HEK293T (cell line): ENCODE data around the gene CFAP73.
A peak's percentile ranks its signal among the peaks of the same experiment; 100 is the strongest.

ENCODE experiments used
- CTCF ChIA-PET: fragments of 350-600 bp; formaldehyde crosslinking; extraction: SDS; loops from one replicate; lab custom pipeline; 2021; ENCODE audit warnings: antibody characterized with exemption, inconsistent platforms; lab: Yijun Ruan, JAX
- POLR2A ChIA-PET: fragments of 350-600 bp; formaldehyde crosslinking; extraction: SDS; loops from one replicate; lab custom pipeline; 2020; ENCODE audit warnings: antibody characterized with exemption, inconsistent platforms; lab: Yijun Ruan, JAX
- DNase-seq: peaks from one replicate; pipeline ENCODE4 v3.0.0; 2012; ENCODE audit warnings: mixed read lengths; ENCODE audit errors: extremely low spot score
- ARNT ChIP-seq: fragments of 450-650 bp; IDR thresholded peaks from 2 replicates; pipeline ENCODE4 v1.6.1; 2017; ENCODE audit warnings: mild to moderate bottlenecking
- BHLHE40 ChIP-seq: fragments of 450-650 bp; IDR thresholded peaks from 2 replicates; pipeline ENCODE4 v1.6.1; 2016; ENCODE audit warnings: mild to moderate bottlenecking, moderate library complexity, borderline replicate concordance
- CTBP1 ChIP-seq: fragments of 450-650 bp; IDR thresholded peaks from 2 replicates; pipeline ENCODE4 v1.6.1; 2016; ENCODE audit warnings: borderline replicate concordance
- ELF4 ChIP-seq: fragments of 450-650 bp; IDR thresholded peaks from 2 replicates; pipeline ENCODE4 v1.6.1; 2017; ENCODE audit warnings: antibody characterized with exemption
- FOXA1 ChIP-seq: fragments of 450-650 bp; IDR thresholded peaks from 2 replicates; pipeline ENCODE4 v1.6.1; 2016; ENCODE audit warnings: mild to moderate bottlenecking
- FOXK2 ChIP-seq: fragments of 450-650 bp; IDR thresholded peaks from 2 replicates; pipeline ENCODE4 v1.6.1; 2016; ENCODE audit warnings: mild to moderate bottlenecking
- FOXM1 ChIP-seq: fragments of 450-650 bp; IDR thresholded peaks from 2 replicates; pipeline ENCODE4 v1.6.1; 2017; ENCODE audit warnings: mild to moderate bottlenecking, borderline replicate concordance
- HDGF ChIP-seq: fragments of 450-650 bp; IDR thresholded peaks from 2 replicates; pipeline ENCODE4 v1.6.1; 2017; ENCODE audit warnings: antibody characterized with exemption, borderline replicate concordance
- L3MBTL2 ChIP-seq: fragments of 450-650 bp; conservative IDR thresholded peaks from 2 replicates; pipeline ENCODE4 v1.6.1; 2016; ENCODE audit warnings: mild to moderate bottlenecking
- LEF1 ChIP-seq: fragments of 450-650 bp; IDR thresholded peaks from 2 replicates; pipeline ENCODE4 v1.6.1; 2017; ENCODE audit warnings: mild to moderate bottlenecking, borderline replicate concordance
- NFRKB ChIP-seq: fragments of 450-650 bp; IDR thresholded peaks from 2 replicates; pipeline ENCODE4 v1.6.1; 2016; ENCODE audit warnings: mild to moderate bottlenecking, moderate library complexity
- SP1 ChIP-seq: fragments of 450-650 bp; IDR thresholded peaks from 2 replicates; pipeline ENCODE4 v1.6.1; 2017
- SUZ12 ChIP-seq: fragments of 450-650 bp; IDR thresholded peaks from 2 replicates; pipeline ENCODE4 v1.6.1; 2016; ENCODE audit warnings: mild to moderate bottlenecking
- TARDBP ChIP-seq: fragments of 450-650 bp; IDR thresholded peaks from 2 replicates; pipeline ENCODE4 v1.6.1; 2016
- ZNF384 ChIP-seq: fragments of 450-650 bp; IDR thresholded peaks from 2 replicates; pipeline ENCODE4 v1.6.1; 2016
- TF ChIP-seq, protein P1 (sequence below): fragments of 450-650 bp; IDR thresholded peaks from 2 replicates; pipeline ENCODE4 v1.6.1; 2016

The CFAP73 gene

DNA sequence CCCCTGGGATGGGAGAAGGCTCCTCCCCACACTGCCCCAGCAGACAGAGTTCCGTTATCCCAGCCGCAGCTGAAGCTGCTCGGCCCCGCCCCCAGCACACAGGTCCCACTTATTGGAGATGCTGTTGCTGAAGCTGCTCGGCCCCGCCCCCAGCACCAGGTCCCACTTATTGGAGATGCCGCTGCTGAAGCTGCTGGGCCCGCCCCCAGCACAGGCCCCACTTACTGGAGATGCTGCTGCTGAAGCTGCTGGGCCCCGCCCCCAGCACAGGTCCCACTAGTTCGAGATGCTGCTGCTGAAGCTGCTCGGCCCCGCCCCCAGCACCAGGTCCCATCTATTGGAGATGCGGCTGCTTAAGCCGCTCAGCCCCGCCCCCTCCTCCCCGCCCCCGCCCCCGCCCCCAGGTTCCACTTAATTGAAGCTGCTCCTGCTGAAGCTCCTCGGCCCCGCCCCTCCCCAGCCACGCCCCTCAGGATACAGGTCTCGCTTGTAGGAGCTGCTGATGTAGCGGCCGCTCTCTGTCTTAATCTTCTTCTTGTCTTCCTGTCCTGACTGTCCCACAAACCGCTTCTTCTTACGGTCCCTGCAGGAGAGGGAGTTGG lies 12.0 kb downstream of the CFAP73 start:
- ChIA-PET POLR2A (interaction anchor here (1.1 kb wide), 1 partner anchor 23 kb away, joined by 5 read pairs; the partner anchor contains the start of gene DDX54), CTCF (no interaction called here)
- TF ChIP-seq SUZ12 (no peak), SP1 (no peak), ZNF384 (no peak), ARNT (no peak), NFRKB (no peak), CTBP1 (no peak), L3MBTL2 (no peak), HDGF (no peak), BHLHE40 (no peak), LEF1 (no peak), FOXK2 (no peak), ELF4 (no peak)
- TF ChIP-seq, protein P1, sequence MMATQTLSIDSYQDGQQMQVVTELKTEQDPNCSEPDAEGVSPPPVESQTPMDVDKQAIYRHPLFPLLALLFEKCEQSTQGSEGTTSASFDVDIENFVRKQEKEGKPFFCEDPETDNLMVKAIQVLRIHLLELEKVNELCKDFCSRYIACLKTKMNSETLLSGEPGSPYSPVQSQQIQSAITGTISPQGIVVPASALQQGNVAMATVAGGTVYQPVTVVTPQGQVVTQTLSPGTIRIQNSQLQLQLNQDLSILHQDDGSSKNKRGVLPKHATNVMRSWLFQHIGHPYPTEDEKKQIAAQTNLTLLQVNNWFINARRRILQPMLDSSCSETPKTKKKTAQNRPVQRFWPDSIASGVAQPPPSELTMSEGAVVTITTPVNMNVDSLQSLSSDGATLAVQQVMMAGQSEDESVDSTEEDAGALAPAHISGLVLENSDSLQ, result no peak
- peak; percentile 76 for DNase-seq

DNA sequence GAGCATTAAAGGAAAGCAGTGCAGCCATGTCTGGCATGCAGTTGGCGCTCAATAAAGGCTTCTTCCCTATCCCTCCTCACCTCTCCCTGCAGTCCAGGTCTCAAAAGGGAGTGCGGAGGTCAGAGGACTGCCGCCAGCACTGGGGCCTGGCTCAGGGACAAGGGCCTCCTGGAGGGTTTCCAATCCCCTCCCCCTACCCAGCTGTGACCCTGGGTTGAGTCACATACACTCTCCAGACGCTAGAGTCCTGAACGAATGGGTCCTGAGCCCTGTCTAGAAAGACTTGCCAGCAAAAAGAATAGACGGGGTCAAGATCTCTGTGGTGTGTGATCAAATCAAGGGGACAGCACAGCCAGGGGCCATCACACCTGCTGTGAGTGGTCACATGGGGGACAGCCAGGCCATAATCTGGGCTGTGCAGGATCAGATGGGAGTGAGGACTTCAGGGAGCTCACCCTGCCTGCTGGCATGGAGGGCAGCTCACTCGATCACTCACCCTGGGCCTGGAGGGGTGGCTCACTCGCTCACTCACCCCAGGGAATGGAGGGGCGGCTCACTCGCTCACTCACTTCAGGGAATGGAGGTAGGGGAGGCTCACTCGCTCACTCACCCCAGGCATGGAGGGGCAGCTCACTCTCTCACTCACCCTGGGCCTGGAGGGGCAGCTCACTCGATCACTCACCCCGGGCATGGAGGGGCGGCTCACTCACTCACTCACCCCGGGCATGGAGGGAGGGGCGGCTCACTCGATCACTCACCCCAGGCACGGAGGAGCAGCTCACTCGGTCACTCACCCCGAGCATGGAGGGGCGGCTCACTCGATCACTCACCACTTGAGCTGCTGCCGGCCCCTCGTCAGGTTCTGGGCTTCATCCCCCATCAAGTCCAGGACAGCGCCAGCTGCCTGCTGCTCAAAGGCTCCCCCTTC lies 12.8 kb downstream of the CFAP73 start:
- DNase-seq, result no peak
- CTCF ChIA-PET, result no interaction called here
- TF ChIP-seq CTBP1 (no peak), TARDBP (no peak), LEF1 (no peak), FOXK2 (no peak), SP1 (no peak), SUZ12 (no peak)
- TF ChIP-seq, protein P1, result no peak
- POLR2A ChIA-PET, result interaction anchor here (1.1 kb wide), 2 partner anchors 22 to 23 kb away, joined by 3 to 5 read pairs; partner anchors contain the start of genes DDX54 and RITA1

DNA sequence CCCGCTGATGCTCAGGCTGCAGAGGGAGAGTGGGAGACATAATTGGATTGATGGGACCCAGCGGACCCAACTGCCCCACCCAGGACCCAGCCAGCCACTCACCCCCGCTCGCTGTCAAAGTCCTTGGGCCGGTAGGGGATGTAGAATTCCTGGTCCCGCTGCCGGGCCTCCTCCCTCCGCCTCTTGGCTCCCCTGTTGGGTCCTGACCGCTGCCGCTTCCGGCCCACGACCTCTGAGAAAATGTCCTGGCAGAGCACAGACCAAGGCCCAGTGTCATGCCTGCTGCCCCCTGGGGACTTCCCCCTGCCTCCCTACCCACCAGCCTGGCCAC lies 13.5 kb downstream of the CFAP73 start:
- CTCF ChIA-PET, result no interaction called here
- no peak for DNase-seq
- POLR2A ChIA-PET, result interaction anchor here (1.1 kb wide), 1 partner anchor 22 kb away, joined by 3 read pairs; the partner anchor contains the start of genes DDX54 and RITA1
- TF ChIP-seq HDGF, result no peak
- TF ChIP-seq L3MBTL2, result no peak
- no peak for TF ChIP-seq ARNT
- TF ChIP-seq SUZ12, result no peak
- TF ChIP-seq SP1, result no peak
- no peak for TF ChIP-seq FOXA1
- TF ChIP-seq FOXM1, result no peak
- TF ChIP-seq NFRKB, result no peak

DNA sequence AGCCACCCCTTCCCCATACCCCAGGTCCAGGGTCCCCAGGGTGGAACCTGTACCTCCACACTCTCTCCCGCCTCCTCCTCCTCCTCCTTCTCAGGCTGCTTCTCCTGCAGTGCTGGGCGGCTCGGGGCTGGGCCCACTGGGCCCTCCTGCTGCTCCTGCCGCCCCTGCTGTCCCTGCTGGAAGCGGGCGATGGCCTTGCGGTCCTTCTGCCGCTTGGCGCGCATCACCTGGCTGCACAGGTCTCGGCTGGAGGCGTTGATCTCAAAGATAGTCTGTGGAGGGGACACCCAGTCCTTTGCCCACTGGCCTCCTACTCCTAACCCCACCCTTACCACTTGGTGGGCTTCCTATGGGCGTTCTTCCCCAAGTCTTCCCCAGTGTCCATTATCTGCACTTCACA lies 14.5 kb downstream of the CFAP73 start:
- no peak for DNase-seq
- TF ChIP-seq BHLHE40 (no peak), L3MBTL2 (no peak), FOXA1 (no peak), SP1 (no peak), ELF4 (no peak), FOXK2 (no peak), FOXM1 (no peak), SUZ12 (no peak), ARNT (no peak), NFRKB (no peak), ZNF384 (no peak), CTBP1 (no peak), TARDBP (no peak), LEF1 (no peak), HDGF (no peak)
- TF ChIP-seq, protein P1, result no peak
- ChIA-PET CTCF (no interaction called here), POLR2A (no interaction called here)

DNA sequence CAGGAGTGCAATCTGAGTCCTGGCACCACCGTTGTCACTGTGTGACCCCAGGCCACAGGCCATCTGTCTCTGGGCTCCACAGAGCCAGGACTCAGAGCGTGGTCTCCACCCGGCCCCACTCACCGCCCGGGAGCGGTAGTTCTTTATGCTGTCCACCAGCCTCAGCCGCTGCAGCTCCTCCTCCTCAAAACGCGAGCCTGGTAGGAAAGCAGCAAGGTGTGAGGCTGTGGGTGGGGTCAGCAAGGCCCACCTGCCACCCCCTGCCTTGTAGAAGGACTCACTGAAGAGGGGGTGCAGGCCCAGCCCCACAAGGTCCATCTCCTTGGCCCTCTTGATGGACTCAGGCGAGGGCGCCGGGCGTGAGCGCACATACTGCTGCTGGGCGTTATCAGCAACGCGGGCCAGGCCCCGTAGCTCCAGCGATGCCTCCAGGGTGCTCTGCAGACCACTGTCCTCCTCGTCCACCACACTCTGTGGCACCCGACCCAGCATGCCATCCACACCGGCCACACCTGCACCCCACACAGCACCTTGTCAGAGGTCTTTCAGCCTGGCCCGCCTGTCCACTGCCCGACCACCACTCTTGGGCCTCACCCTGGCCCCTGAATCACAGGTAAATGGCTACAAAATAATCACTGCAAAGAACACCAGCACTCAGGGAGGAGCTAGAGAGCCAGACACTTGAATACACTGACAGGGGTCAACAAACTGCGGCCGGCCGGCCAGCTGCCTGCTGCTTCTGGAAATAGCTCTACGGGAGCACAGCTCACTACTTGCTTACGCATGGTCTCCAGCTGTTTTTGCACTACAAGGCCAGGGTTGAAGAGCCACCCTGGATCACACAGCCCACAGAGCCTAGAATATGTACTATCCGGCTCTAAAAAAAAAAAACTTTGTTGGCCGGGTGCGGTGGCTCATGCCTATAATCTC lies 16.3 kb downstream of the CFAP73 start:
- ChIA-PET POLR2A (interaction anchor here (1.0 kb wide), 1 partner anchor 20 kb away, joined by 4 read pairs; the partner anchor contains the start of genes DDX54 and RITA1), CTCF (interaction anchor here (0.7 to 0.8 kb wide), 2 partner anchors 9 to 124 kb away, joined by 3 read pairs; no protein-coding TSS in a partner anchor)
- DNase-seq, result no peak
- TF ChIP-seq CTBP1 (no peak), SP1 (no peak), FOXK2 (no peak), HDGF (no peak), ARNT (no peak), NFRKB (no peak), ZNF384 (no peak), TARDBP (no peak), SUZ12 (no peak), FOXM1 (no peak), BHLHE40 (no peak), FOXA1 (no peak), L3MBTL2 (no peak), ELF4 (no peak), LEF1 (no peak)
- TF ChIP-seq, protein P1, result no peak
